HG03095 (cell line): ENCODE data around the gene N4BP2L1.

ENCODE experiments used
- ATAC-seq: cut with Tn5 transposase; IDR thresholded peaks from one replicate; pipeline ENCODE4 v1.9.1; 2021; ENCODE audit warnings: moderate library complexity; ENCODE audit not compliant: unreplicated experiment

The N4BP2L1 gene

GRCh38 chr13:32432856-32433255 lies 4.9 kb upstream of the N4BP2L1 start:
- ATAC-seq: no peak

- ATAC-seq: no peak
These were observed 3.4 kb upstream of the N4BP2L1 start for GRCh38 chr13:32431361-32431760.

- no peak for ATAC-seq
These were observed 2.3 kb upstream of the N4BP2L1 start for GRCh38 chr13:32430018-32430747.

- ATAC-seq: no peak
These were observed 1.5 kb upstream of the N4BP2L1 start for GRCh38 chr13:32429433-32429909.

- ATAC-seq: no peak
These were observed 877 bp upstream of the N4BP2L1 start for GRCh38 chr13:32428581-32429432.

- peak; percentile 4 for ATAC-seq
These were observed 709 bp downstream of the N4BP2L1 start for GRCh38 chr13:32426990-32427851.

GRCh38 chr13:32426191-32426989 lies 1.5 kb downstream of the N4BP2L1 start:
- ATAC-seq: peak; percentile 32

- no peak for ATAC-seq
These were observed 2.8 kb downstream of the N4BP2L1 start for GRCh38 chr13:32425158-32425557.

- no peak for ATAC-seq
These were observed 4.3 kb downstream of the N4BP2L1 start for GRCh38 chr13:32423592-32423991.

- no peak for ATAC-seq
These were observed 8.1 kb downstream of the N4BP2L1 start for GRCh38 chr13:32419862-32420261.

GRCh38 chr13:32417995-32418394 lies 9.9 kb downstream of the N4BP2L1 start:
- no peak for ATAC-seq

- ATAC-seq: no peak
These were observed 12.9 kb downstream of the N4BP2L1 start for GRCh38 chr13:32415019-32415418.

- no peak for ATAC-seq
These were observed 13.3 kb downstream of the N4BP2L1 start for GRCh38 chr13:32414580-32414979.

- ATAC-seq: no peak
These were observed 14.6 kb downstream of the N4BP2L1 start for GRCh38 chr13:32413284-32413683.

- ATAC-seq: no peak
These were observed 18.1 kb downstream of the N4BP2L1 start for GRCh38 chr13:32409561-32410421.

- ATAC-seq: no peak
These were observed 19.0 kb downstream of the N4BP2L1 start for GRCh38 chr13:32409001-32409313.

GRCh38 chr13:32408296-32409000 lies 19.5 kb downstream of the N4BP2L1 start:
- no peak for ATAC-seq

- ATAC-seq: peak; percentile 69
These were observed 20.1 kb downstream of the N4BP2L1 start for GRCh38 chr13:32407854-32408253.

GRCh38 chr13:32403108-32403507 lies 24.8 kb downstream of the N4BP2L1 start:
- ATAC-seq: no peak
